ACHN (cell line): ENCODE measurements around the gene DNASE1L2.
"Not testable (repeated sequence)": the region's sequence is repeated elsewhere in the genome, so short reads cannot be mapped to it uniquely, and the experiment has no call there.

Experiments used
- DNase-seq: peaks from one replicate; pipeline ENCODE4 v3.0.0-alpha.2; 2015
- in situ Hi-C: cut with HindIII; loops from 2 replicates; pipeline ENCODE4 v1.10.0; 2017; ENCODE audit warnings: low sequenced_read_pairs, low pct_ligation_motif_present, low pct_unique_long_range_greater_than_20kb

DNASE1L2 gene

GRCh38 chr16:2234813-2235170 is 1.5 kb upstream of the DNASE1L2 start:
- no peak for DNase-seq
- in situ Hi-C loops, result no loop called here

- no peak for DNase-seq
- in situ Hi-C loops, result no loop called here
These were observed 1.0 kb upstream of the DNASE1L2 start for GRCh38 chr16:2235234-2235651.

- no peak for DNase-seq
- in situ Hi-C loops, result no loop called here
These were observed 428 bp upstream of the DNASE1L2 start for GRCh38 chr16:2235695-2236336.

- DNase-seq, result no peak
- in situ Hi-C loops, result no loop called here
These were observed 848 bp downstream of the DNASE1L2 start for GRCh38 chr16:2237102-2237482.

GRCh38 chr16:2237493-2238149 is 1.4 kb downstream of the DNASE1L2 start:
- no peak for DNase-seq
- in situ Hi-C loops, result no loop called here

- no peak for DNase-seq
- in situ Hi-C loops, result no loop called here
These were observed 2.0 kb downstream of the DNASE1L2 start for GRCh38 chr16:2238150-2238837.

GRCh38 chr16:2238838-2239675 is 2.8 kb downstream of the DNASE1L2 start:
- DNase-seq, result no peak
- in situ Hi-C loops, result no loop called here

GRCh38 chr16:2240331-2240730 is 4.1 kb downstream of the DNASE1L2 start:
- DNase-seq, in situ Hi-C loops: not testable (repeated sequence)

- in situ Hi-C loops, result no loop called here
- no peak for DNase-seq
These were observed 6.4 kb downstream of the DNASE1L2 start for GRCh38 chr16:2242598-2242997.

- in situ Hi-C loops, result no loop called here
- DNase-seq, result no peak
These were observed 6.8 kb downstream of the DNASE1L2 start for GRCh38 chr16:2243031-2243528.

- no peak for DNase-seq
- in situ Hi-C loops, result no loop called here
These were observed 7.5 kb downstream of the DNASE1L2 start for GRCh38 chr16:2243781-2244180.

- in situ Hi-C loops, result no loop called here
- no peak for DNase-seq
These were observed 8.1 kb downstream of the DNASE1L2 start for GRCh38 chr16:2244301-2244700.

GRCh38 chr16:2244926-2245795 is 8.9 kb downstream of the DNASE1L2 start:
- no peak for DNase-seq
- in situ Hi-C loops, result no loop called here

GRCh38 chr16:2246301-2246885 is 10.1 kb downstream of the DNASE1L2 start:
- DNase-seq, result no peak
- in situ Hi-C loops, result no loop called here

- in situ Hi-C loops, result no loop called here
- DNase-seq, result peak; percentile 49
These were observed 14.5 kb downstream of the DNASE1L2 start for GRCh38 chr16:2250652-2251295.

GRCh38 chr16:2251296-2252111 is 15.3 kb downstream of the DNASE1L2 start, which contains the start of gene ECI1:
Gene ECI1, minus strand, starts transcription at chr16:2251587. Its CDS starts 21 bp downstream, at chr16:2251566.
- in situ Hi-C loops, result no loop called here

More at GRCh38 chr16:2251296-2252111, 15.3 kb downstream of the DNASE1L2 start, which contains the start of gene ECI1:
- peak; percentile 98 for DNase-seq
